NCI-H345 (cell line): ENCODE measurements around the gene KCNJ5.

Source experiments
- DNase-seq: peaks from one replicate; lab custom pipeline; 2025; lab: John Stamatoyannopoulos, UW

Gene KCNJ5

GRCh38 chr11:128871168-128871610, 20.0 kb upstream of the KCNJ5 start:
- DNase-seq, result no peak

- DNase-seq, result no peak
Observed at GRCh38 chr11:128872094-128872493, 19.1 kb upstream of the KCNJ5 start.

DNA sequence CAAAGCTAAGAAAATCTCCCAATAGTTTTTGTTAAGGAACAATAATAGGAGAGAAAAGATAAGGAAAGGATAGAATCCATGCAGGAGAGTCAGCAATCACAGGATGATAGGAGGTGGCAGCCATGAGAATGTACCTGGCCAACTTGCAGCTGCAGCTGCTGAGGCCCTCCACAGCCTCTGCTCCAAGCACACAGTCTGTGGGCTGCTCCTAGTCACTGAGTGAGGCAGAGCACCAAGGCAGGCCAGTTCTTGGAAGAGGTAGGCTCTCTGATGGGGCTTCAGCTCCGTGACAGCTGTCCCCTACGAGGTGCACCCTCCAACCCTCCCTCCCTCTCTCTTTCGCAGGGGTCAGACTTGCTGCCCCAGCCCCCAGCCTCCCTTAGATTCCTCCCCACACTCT, 18.6 kb upstream of the KCNJ5 start:
- DNase-seq, result no peak

GRCh38 chr11:128874427-128874826, 16.7 kb upstream of the KCNJ5 start:
- no peak for DNase-seq

- DNase-seq, result no peak
Observed at GRCh38 chr11:128876133-128876650, 15.0 kb upstream of the KCNJ5 start.

DNA sequence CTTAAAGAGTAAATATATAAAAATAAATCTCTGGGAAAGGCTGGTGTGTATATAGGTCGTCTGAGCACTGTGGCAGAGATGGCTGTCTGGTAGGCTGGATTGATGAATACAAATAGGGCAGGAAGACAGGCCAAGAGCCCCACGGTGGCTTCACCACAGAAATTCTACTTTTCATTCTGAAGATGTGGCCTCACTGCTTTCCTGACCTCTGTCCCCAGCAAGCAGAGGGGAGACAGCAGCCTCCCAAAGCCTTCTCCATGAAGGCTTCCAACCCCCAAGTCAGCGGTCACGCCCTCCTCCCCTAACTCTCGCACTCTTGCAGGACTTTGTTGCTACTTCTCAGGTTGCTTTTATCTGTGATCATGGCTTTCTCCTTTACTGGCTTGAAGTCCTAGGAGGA, 13.4 kb upstream of the KCNJ5 start:
- DNase-seq, result no peak

- DNase-seq, result no peak
Observed at GRCh38 chr11:128878455-128878854, 12.7 kb upstream of the KCNJ5 start.

GRCh38 chr11:128879817-128880216, 11.3 kb upstream of the KCNJ5 start:
- DNase-seq, result no peak

DNA sequence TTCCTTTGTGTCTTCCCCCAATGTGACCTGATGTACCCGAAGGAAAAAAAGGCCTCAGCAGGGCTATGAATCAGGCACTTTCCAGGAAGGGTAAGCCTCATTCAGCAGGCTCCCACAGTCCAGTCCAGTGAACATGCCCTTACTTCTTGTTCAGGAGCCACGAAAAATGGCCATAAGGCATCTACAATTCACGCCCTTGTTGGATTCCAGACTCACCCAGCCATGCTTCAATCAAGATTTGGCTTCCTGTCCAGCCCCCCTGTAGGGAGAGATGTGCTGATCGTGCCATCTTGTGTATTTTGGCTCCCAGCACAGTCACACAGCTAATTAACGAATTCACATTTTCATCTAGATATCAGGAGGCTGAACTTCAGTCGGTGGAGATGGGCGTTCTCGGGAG, 9.9 kb upstream of the KCNJ5 start:
- DNase-seq, result no peak

- DNase-seq, result no peak
Observed at GRCh38 chr11:128882451-128882850, 8.7 kb upstream of the KCNJ5 start.

DNA sequence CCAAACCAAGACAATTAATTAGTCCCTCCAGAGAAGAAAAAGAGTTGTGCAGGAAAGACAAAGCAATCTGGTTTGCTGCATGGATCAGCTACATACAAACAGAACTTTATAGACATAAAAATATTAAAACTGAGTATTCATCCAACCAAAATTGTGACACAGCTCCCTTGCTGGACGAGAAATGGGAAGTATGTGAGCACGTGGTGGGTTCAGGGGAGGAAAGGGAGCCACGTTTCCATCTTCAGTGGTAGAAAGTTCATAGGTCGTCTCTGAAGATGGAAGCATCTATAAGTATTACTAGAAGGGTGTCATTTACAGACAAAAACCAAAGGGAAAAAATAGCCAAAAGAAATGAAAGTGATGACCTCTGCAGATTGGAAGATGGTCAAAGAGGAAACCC, 7.1 kb upstream of the KCNJ5 start:
- DNase-seq, result no peak

- peak; percentile 75 for DNase-seq
Observed at GRCh38 chr11:128884703-128885338, 6.3 kb upstream of the KCNJ5 start.

DNA sequence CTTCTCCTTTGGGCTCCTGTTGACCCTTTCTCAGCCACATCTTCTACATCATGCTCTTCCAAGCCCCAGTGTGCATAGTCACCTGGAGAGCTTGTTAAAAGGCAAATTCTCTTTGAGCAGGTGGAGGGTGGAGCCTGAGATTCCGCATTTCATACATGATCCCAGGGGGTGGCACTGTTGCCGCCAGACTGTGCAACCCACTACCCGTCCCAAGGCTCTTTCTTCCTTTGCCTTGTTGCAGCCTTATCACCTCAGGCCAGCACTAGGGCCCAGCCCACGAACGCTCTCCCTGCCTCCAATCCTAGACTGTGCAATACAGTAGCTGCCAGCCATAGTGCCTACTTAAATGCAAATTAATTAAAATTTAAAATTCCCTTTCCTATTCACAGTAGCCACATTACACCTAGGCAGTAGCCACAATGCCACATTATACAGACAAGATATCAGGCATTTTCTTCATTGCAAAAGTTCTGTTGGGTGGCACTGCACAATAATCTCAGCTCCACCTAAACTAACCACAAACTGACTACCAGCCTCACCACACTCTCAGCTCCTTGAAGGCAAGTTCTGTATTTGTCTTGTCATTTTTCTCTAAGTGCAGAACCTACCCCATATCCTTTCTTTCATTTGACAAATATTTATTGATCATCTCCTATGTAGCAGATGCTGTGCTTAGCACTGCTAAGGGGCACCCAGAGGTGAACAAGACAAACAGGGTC, 4.6 kb upstream of the KCNJ5 start:
- peak; percentile 50 for DNase-seq

- no peak for DNase-seq
Observed at GRCh38 chr11:128888034-128888985, 2.8 kb upstream of the KCNJ5 start.

- DNase-seq, result no peak
Observed at GRCh38 chr11:128889657-128890213, 1.4 kb upstream of the KCNJ5 start.

DNA sequence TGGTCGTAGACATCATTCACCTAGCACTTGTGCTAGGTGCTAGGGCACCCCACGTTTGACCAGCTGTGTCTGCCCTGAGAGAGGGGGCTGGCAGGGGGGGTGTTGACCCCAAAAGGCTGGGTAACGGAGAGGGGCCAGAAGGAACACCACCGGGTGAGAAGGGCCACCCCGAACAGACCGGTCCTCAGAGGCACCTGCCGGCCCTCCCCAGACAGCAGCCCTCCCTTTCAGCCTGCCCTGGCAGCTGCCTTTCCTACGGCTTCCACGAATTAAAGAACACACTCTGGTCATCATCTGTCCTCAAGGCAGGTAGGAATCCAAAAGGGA, 977 bp upstream of the KCNJ5 start:
- DNase-seq, result no peak

- DNase-seq, result no peak
Observed at GRCh38 chr11:128891913-128892398, 800 bp downstream of the KCNJ5 start.

- no peak for DNase-seq
Observed at GRCh38 chr11:128892866-128893565, 1.9 kb downstream of the KCNJ5 start.

DNA sequence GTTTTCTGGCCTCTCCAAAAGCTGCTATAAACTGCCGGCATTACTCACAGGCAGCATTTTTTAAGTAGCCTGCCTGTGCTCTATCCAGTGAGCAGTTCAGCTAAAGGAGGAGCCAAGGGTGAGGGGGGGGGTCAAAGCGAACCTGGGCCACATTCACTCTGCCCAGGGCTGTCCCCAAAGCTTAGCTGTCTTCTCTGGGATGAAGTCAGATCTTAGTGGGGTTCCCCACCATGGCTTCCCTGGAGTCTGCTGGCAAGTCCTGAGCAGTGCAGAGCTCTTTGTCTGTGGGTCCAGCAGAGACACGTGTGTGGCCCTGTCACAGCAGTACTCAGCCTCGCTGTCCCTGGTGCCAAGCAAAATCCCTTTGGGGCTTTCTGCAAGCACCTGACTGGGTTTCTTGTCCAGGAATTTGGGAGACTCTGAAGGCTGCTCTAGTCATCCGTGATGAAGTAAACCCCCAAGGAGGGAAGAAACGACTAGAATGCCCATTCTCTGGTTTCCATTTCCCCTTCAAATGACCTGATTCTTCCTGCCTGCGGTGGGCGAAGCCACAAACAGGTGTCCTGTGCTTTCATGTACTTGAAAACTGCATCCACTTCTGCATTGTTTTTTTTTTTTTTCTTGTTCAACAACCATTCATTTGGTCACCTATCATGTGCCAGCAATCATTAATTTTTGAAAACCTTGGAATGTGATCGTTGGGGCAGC, 2.6 kb downstream of the KCNJ5 start:
- DNase-seq, result no peak

DNA sequence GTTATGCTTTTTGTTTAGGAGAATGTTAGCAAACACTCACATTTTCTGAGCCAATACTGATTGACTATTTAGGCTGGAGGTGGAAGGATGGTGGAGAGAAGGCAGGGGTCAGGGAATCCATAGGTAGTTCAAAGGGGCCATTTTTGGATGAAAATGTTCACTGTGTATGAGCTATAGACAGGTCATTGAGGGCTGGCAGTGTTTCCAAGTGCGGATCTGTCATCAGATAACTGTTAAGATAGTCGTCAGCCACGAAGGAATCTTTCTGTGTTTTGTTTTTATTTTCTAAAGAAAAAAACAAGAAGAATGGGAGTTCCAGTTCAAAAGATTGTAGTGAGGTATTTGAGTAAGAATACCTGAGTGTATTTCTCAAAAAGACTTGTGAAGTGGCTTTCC, 3.1 kb downstream of the KCNJ5 start:
- no peak for DNase-seq

DNA sequence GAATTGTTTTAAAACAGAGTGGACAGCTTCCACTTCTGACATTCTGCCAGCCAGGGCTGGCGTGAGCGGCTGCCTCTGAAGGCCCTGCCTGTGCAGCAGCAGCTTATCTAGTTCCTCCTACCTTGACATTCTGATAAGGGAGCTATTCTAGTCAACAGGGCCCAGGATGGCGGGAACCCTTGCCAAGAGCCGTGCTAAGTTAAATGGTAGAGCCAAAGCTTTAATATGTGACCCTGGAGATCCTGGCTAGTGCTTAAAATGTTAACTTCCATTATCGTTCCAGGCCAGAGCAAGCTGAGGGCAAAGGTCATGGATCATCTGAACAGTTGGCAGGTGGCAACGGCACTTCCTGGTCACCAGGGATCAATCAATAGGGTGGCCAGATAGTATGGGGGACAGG, 3.5 kb downstream of the KCNJ5 start:
- no peak for DNase-seq
